Measurements from ENCODE around the gene IL34.

GRCh38 chr16:70650216-70650615 is 3.9 kb downstream of the IL34 start:
- TF ChIP-seq POLR2AphosphoS5 (IDR thresholded peaks at IDR 0.05) (no peak), POLR2A (IDR thresholded peaks at IDR 0.05) (no peak)
